ENCODE results near the gene THADA.

THADA gene

DNA sequence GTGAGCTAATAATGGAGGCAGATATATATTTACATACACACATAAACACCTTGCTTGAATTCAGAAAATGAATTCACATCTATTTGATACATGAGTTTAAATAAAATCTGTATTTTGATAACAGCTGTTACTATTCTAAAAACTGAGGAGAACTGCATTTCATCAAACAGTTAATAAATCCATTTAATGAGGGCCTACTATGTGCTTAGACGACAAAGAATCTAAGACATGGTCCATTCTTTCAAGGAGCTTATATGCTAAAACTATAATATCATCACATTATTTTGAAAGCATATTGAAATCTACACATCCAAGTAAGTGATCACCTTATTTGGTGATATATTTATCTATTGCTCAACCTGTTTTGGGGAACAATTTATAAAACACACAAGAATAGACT lies 278.6 kb downstream of the THADA start:
- Mint-ChIP-seq H3K4me3 (no peak overlapping the region), H3K9me3 (no peaks in the 10 kb centered on the region), H3K27ac (no peak overlapping the region), H3K36me3 (peaks cover 18% of the 10 kb centered on the region), H3K4me1 (peaks cover 14% of the 10 kb centered on the region)
- no peak for DNase-seq (ENCODE audit: low spot score in 2 of 2)
- no peak for ATAC-seq

DNA sequence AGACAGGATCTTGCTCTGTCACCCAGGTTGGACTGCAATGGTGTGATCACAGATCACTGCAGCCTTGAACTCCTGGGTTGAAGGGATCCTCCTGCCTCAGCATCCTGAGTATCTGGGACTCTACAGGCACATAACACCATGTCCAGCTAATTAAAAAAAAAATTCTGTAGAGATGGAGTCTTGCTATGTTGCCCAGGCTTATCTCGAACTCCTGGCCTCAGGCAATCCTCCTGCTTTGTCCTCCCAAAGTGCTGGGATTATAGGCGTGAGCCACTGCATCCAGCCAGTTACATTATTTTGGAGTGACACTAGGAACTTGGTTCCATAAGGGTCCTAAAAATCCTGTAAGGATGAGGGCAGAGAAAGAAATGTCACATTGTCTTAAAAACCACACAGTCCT lies 280.4 kb downstream of the THADA start:
- Mint-ChIP-seq H3K9me3 (no peaks in the 10 kb centered on the region), H3K36me3 (peaks cover 16% of the 10 kb centered on the region), H3K27ac (no peak overlapping the region), H3K4me1 (peaks cover 14% of the 10 kb centered on the region), H3K4me3 (no peak overlapping the region)
- DNase-seq (ENCODE audit: low spot score in 2 of 2) (no peak), ATAC-seq (no peak)

DNA sequence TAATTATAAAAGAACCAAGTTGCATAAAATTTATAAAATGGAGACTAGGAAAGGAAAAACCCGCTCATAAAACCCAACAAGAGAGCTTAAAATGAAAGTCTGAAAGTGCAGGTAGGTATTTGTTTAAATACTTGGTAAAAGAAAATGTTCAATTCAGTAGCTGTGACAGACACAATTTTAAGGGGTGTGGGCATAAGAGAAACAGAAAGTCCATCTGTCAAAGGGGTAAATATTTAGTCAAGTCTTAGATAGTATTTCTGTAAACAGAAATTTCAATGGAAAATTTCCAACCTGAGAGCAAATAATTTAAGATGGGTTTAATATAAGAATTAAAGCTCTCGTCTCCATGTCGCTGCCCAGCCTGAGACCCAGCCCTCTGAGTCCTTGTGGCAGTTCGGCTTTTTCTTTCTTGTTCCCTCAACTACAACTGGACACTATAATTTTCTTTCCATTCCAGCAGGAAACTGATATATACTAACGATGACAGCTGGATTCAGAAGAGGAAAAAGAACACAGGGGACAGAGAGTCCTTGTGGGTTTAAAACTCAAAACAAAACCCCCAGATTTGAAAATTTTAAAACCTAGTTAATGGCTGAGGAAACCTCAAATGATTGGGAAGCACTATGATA lies 281.4 kb downstream of the THADA start:
- Mint-ChIP-seq H3K27ac (no peak overlapping the region), H3K4me1 (peaks cover 14% of the 10 kb centered on the region), H3K4me3 (no peak overlapping the region), H3K36me3 (peaks cover 10% of the 10 kb centered on the region), H3K9me3 (no peaks in the 10 kb centered on the region)
- ATAC-seq = no peak
- DNase-seq (ENCODE audit: low spot score in 2 of 2) = no peak

DNA sequence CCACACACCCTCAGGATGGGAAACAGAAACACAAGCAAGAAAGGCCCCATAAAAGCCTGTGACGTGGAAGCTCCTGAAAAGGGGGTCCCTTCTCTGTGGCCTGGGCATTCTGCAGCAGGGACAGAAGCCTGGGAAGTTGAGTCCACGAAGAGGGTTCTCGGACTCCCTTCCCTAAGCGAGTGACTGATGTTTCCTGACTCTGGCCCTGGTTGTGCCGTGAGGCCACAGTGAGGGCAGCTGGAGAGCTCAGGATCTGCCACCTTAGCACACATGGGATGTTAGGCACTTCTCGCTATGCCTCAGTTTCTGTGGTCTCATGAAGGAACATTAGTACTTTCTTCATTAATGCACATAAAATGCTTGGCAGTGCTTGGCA lies 282.2 kb downstream of the THADA start:
- peaks cover 14% of the 10 kb centered on the region for H3K4me1 Mint-ChIP-seq
- DNase-seq (ENCODE audit: low spot score in 2 of 2) = no peak
- H3K4me3 Mint-ChIP-seq = no peak overlapping the region
- H3K36me3 Mint-ChIP-seq = peaks cover 6% of the 10 kb centered on the region
- H3K9me3 Mint-ChIP-seq = no peaks in the 10 kb centered on the region
- no peak overlapping the region for H3K27ac Mint-ChIP-seq
- no peak for ATAC-seq

DNA sequence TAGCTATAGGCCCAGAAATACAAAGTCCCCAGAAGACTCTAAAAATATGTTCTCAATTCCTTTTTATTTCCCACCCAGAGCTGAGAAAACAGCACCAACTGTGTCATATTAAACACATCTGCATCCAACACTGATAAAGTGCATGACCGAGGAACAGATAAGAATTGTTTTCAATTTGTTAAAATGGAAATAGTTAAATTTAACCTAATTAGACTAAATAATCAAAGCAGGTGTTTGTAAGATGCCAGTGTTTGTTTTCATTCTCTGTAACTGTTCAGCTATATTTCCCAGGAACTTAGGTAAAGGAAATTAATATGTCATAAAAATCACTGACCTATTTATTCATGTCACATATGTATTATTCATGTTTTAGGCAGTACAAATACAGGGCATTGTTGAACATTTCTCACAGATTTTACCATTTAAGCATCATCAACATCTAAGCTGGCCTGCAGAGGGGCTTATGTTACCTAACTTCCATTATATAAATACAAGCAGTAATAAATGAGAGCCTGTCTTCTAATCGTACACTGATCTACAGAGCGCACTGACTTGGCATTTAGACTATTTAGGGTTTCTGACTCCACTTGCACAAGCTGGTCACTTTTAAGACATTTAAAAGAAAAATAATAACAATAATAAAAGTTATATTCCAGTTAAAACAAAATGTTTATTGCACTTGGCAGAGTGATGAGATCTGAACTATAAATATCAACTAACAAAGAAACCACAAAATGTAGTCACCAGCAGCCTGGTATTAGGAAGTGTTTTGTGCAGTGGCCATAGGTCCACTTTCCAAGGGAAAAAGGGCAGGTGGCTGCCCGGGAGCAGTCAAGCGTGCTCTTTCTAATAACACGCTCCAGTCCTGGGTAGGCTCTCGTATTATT lies 282.8 kb downstream of the THADA start:
- H3K4me1 Mint-ChIP-seq = peaks cover 14% of the 10 kb centered on the region
- no peak overlapping the region for H3K4me3 Mint-ChIP-seq
- ATAC-seq (no peak), DNase-seq (ENCODE audit: low spot score in 2 of 2) (no peak)
- no peak overlapping the region for H3K27ac Mint-ChIP-seq
- peaks cover 6% of the 10 kb centered on the region for H3K36me3 Mint-ChIP-seq
- H3K9me3 Mint-ChIP-seq = no peaks in the 10 kb centered on the region

DNA sequence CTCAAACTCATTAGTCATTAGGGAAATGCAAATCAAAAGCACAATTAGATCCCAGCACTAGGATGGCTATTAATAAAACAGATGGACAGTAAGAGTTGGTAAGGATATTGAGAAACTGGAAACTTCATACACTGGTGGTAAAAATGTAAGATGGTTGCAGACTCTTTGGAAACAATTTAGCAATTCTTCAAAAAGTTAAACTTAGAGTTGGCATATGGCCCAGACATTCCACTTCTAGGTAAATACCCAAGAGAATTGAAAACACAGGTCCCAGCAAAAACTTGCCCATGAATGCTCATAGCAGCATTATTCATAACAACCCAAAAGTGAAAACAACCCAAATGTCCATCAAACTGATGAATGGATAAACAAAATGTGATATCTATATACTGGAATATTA lies 284.6 kb downstream of the THADA start:
- H3K36me3 Mint-ChIP-seq = peaks cover 6% of the 10 kb centered on the region
- DNase-seq (ENCODE audit: low spot score in 2 of 2) (no peak), ATAC-seq (no peak)
- H3K27ac Mint-ChIP-seq = no peak overlapping the region
- H3K9me3 Mint-ChIP-seq = no peaks in the 10 kb centered on the region
- H3K4me1 Mint-ChIP-seq = peaks cover 13% of the 10 kb centered on the region
- H3K4me3 Mint-ChIP-seq = no peak overlapping the region

DNA sequence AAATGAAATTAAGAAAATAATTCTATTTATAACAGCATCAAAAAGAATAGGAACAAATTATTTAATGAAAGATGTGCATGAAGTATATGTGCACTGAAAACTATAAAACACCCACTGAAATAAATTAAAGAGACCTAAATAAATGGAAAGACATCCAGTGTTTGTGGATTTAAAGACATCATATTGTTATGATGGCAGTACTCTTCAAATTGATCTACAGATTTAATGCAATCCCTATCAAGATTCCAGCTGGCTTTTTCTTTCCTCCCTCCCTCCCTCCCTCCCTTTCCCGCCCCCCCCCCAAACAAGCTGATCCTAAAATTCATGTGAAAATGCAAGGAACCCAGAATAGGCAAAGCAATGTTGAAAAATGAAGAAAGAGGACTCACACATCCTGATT lies 285.9 kb downstream of the THADA start:
- H3K4me1 Mint-ChIP-seq = peaks cover 17% of the 10 kb centered on the region
- no peak overlapping the region for H3K4me3 Mint-ChIP-seq
- H3K9me3 Mint-ChIP-seq = no peaks in the 10 kb centered on the region
- DNase-seq (ENCODE audit: low spot score in 2 of 2) (no peak), ATAC-seq (no peak)
- no peak overlapping the region for H3K27ac Mint-ChIP-seq
- peaks cover 12% of the 10 kb centered on the region for H3K36me3 Mint-ChIP-seq

DNA sequence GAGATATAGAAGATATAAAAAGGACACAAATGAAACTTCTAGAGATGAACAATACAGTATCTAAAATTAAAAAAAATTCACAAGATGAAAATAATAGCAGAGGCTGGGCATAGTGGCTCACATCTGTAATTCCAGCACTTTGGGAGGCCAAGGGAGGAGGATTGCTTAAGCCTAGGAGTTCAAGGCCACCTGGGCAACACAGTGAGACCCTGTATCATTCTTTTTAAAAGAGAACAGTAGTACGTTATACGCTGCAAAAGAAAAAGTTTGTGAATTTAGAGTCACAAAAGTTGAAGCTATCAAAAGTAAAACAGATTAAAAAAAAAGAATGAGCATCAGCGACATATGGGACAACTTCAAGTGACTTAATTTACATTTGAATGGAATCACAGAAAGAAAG lies 287.9 kb downstream of the THADA start:
- H3K4me3 Mint-ChIP-seq = no peak overlapping the region
- DNase-seq (ENCODE audit: low spot score in 2 of 2) (no peak), ATAC-seq (no peak)
- H3K36me3 Mint-ChIP-seq = peaks cover 17% of the 10 kb centered on the region
- H3K4me1 Mint-ChIP-seq = peaks cover 10% of the 10 kb centered on the region
- H3K9me3 Mint-ChIP-seq = no peaks in the 10 kb centered on the region
- H3K27ac Mint-ChIP-seq = no peak overlapping the region

DNA sequence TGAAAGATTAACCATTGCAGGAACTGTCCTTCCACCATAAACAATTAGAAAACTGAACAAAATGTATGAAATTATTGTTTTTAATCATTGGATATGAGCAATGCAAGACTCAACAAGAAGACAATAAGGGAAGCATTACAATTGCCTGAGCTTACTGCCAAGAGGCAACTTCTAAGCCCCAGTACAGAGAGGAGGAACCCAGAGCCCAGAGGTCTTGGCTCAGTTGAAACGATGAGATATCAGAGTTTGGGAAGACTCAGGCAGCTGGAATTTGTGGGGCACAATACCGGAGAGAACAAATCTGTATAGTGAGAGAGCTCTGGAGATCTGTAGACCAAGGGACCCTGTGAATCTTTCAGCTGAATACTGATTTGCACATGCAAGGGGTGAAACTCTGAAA lies 288.8 kb downstream of the THADA start:
- Mint-ChIP-seq H3K4me3 (no peak overlapping the region), H3K4me1 (peaks cover 10% of the 10 kb centered on the region), H3K9me3 (no peaks in the 10 kb centered on the region), H3K27ac (no peak overlapping the region), H3K36me3 (peaks cover 17% of the 10 kb centered on the region)
- ATAC-seq = no peak
- no peak for DNase-seq (ENCODE audit: low spot score in 2 of 2)

DNA sequence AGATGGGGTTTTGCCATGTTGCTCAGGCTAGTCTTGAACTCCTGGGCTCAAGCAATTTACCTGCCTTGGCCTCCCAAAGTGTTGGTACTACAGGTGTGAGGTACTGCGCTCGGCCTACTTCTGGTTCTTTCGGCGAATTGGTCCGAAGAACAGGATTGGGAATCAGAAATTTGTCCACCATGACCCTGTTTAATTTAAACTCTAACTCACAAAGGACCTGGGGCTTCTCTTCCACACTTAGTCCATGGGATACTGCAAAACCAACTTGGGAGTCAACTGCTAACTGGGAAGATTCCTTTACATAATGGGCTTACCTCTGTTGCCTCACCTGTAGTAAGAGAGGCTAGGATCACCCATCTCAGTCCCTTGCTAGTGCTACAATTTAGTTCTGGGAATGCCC lies 289.6 kb downstream of the THADA start:
- no peak overlapping the region for H3K27ac Mint-ChIP-seq
- ATAC-seq = no peak
- H3K4me3 Mint-ChIP-seq = no peak overlapping the region
- H3K4me1 Mint-ChIP-seq = peaks cover 10% of the 10 kb centered on the region
- no peak for DNase-seq (ENCODE audit: low spot score in 2 of 2)
- peaks cover 17% of the 10 kb centered on the region for H3K36me3 Mint-ChIP-seq
- no peaks in the 10 kb centered on the region for H3K9me3 Mint-ChIP-seq

DNA sequence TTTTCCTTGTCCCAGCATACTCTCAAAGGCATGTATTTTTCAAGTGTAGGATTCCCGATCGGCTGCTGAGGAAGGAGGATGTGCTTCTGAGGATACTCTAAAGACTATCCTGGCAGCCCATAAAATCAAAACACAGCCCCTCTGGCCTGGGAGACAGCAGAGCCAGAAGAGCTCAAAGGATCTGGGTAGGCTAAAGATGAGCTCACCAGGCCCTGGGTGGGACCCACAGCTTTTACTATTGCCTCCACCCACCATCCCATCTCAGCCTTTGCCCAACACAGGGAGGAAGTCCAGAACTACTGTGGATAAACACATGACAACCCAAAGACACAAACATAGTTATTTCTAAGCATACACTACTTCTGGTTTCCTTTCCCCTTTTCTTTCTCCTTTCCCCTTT lies 290.3 kb downstream of the THADA start:
- Mint-ChIP-seq H3K4me1 (peaks cover 10% of the 10 kb centered on the region), H3K36me3 (peaks cover 14% of the 10 kb centered on the region), H3K4me3 (no peak overlapping the region), H3K27ac (no peak overlapping the region), H3K9me3 (no peaks in the 10 kb centered on the region)
- no peak for ATAC-seq
- no peak for DNase-seq (ENCODE audit: low spot score in 2 of 2)

DNA sequence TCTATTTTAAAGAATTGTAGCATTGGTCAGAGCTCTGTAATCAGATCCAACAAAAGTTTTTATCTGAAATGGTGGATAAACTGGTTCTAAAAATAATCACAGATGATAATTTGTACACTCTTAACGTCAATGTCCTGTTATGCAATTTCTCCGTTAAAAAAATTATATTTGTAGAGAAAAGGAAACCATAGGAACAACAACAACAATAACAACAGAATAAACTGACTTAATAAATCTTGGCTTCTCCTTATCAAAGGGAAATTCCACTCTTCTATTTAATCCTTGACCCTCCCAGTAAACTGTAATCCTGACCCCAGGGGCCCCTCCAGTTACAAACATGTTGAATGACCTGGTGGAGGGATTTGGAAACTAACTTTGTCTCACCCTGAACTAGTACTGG lies 290.8 kb downstream of the THADA start:
- no peak overlapping the region for H3K27ac Mint-ChIP-seq
- DNase-seq (ENCODE audit: low spot score in 2 of 2) (no peak), ATAC-seq (no peak)
- peaks cover 11% of the 10 kb centered on the region for H3K36me3 Mint-ChIP-seq
- H3K4me3 Mint-ChIP-seq = no peak overlapping the region
- H3K4me1 Mint-ChIP-seq = peaks cover 10% of the 10 kb centered on the region
- H3K9me3 Mint-ChIP-seq = no peaks in the 10 kb centered on the region

DNA sequence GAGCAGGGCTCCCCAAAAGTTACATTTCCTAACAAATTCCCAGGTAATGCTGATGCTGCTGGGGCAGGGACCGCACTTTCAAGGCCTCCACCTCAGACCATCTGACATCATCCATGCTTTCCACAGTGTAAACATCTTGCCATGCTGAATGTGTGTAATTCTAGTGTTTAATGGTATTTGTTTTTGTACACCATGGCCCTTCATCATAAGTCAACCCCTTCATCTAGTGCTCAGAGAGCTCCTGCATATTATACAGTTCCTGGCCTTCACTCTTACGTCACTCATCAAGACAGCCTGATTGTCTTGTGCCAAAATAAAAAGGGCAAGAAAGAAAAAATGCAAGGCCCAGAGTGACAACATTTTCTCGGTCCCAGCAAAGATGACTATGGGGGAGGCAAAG lies 291.9 kb downstream of the THADA start:
- H3K4me1 Mint-ChIP-seq = peaks cover 10% of the 10 kb centered on the region
- H3K36me3 Mint-ChIP-seq = peaks cover 11% of the 10 kb centered on the region
- H3K4me3 Mint-ChIP-seq = no peak overlapping the region
- DNase-seq (ENCODE audit: low spot score in 2 of 2) = no peak
- ATAC-seq = no peak
- H3K27ac Mint-ChIP-seq = no peak overlapping the region
- H3K9me3 Mint-ChIP-seq = no peaks in the 10 kb centered on the region

DNA sequence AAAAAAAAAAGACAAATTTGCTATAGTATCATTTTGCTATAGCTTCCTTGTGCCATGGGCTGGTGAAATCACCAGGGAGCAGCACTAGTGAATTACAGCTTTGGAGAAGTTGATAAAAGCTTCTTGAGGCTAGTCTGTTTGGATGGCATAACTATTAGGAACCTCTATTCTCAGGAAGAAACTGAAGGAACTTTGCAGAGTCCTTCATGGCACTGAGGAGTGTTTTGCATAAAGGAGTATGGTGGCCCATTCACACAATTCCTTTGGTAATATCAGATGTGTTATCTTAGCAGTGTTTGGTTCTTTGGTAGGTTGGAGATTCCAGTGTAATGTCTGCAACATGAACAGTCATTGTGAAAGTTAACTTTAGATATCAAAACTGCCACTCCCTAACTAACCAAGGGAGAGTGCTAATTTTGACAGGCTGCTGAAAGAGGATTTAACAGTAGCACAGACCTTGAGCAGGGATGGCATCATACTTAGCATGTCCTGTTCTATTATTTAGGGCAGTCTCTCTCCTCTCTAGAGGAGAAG lies 292.8 kb downstream of the THADA start:
- ATAC-seq = no peak
- Mint-ChIP-seq H3K4me3 (no peak overlapping the region), H3K27ac (no peak overlapping the region), H3K4me1 (peaks cover 10% of the 10 kb centered on the region), H3K9me3 (no peaks in the 10 kb centered on the region), H3K36me3 (peaks cover 11% of the 10 kb centered on the region)
- no peak for DNase-seq (ENCODE audit: low spot score in 2 of 2)

DNA sequence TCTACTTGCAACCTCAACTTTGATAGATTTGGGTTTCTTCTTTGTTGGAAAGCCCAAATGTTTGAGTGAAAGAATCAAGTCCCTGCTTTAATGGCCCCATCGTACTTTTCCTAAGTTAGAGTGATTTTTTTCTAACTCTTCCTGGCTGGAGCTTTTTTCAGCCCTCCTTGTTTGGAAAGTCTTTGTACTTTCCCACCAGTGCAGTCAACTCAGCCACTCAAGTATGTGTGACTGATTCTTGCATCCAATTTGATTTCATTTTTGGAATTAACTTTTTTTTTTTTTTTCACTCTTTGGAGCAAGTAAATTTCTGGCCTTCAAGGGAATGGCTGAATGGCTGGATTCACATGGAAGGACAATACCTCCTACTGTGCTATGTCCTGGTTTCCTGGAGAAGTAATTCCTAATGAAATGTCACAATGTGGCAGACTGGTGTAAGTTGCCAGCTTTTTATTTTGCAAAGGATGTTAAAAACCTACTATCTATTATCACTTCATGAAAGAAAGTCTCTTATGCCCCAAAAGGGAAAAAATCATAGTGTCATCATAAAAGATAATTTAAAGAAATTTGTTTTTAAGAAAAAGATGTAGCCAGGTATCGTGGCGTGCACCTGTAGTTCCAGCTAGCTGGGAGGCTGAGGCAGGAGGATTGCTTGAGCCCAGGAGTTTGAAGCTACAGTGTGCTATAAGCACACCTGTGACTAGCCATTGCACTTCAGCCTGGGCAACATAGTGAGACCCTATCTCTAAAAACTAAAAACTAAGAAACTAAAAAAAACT lies 293.5 kb downstream of the THADA start:
- DNase-seq (ENCODE audit: low spot score in 2 of 2) (no peak), ATAC-seq (no peak)
- peaks cover 10% of the 10 kb centered on the region for H3K4me1 Mint-ChIP-seq
- no peaks in the 10 kb centered on the region for H3K9me3 Mint-ChIP-seq
- H3K27ac Mint-ChIP-seq = no peak overlapping the region
- peaks cover 11% of the 10 kb centered on the region for H3K36me3 Mint-ChIP-seq
- H3K4me3 Mint-ChIP-seq = no peak overlapping the region

All from stimulated activated effector memory CD8-positive, alpha-beta T cell treated with anti-CD3 and anti-CD28 coated beads, Interleukin-12 subunit alpha, Interleukin-12 subunit beta, amount 100 ng/mL, for 72 hours (primary cell).